Measurements from ENCODE around the gene TCFL5. TPM values are rescaled to one million over a fixed set of nuclear protein-coding genes. Genes with fewer than 3 reads are reported as not detected.

Gene TCFL5
- total RNA-seq, 2 experiments from 2014 or later = 6.2 to 6.5 TPM

DNA sequence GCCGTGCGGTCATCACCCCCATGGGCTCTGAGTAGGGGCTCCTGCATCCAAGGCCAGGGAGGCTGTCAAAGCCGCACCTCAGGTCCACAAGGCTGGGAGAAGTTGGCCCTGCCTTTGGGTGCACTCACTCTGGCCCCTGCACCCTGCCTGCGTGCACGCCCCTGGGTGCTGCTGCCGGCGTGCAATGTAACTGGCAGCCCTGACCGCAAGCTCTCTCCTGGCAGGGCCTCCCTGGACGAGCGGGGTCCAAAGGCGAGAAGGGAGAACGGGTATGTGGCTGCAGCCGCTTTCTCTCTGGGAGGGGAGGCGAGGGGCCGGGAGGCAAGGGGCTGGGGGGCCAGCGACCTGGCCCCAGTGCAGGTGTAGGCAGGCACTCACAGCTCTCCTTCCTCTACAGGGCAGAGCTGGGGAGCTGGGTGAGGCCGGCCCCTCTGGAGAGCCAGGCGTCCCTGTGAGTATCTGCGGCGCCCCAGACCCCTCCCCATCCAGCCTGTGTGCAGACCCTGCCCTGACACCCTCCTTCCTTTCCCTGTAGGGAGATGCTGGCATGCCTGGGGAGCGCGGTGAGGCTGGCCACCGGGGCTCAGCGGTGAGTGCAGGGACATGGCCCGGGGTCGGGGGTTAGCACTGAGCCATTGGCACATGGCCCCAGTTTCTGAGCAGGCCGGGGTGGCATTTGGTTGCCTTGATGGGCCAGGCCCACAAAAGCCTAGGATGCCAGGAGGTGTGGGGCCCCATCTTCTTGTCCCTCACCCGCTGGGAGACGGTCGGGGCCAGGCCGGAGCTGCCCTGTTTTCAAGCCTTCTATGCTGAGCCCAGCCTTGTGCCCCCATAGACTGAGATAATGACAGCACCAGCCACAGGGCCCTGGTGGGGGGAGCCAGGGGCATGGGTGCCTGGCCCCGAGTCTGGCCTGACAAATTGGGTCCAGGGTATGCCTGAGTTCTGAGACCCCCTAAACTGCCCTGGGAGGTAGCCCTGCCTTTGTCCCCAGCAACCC lies 32.1 kb downstream of the TCFL5 start:
- ChIA-PET POLR2A (no interaction called here), CTCF (no interaction called here)

DNA sequence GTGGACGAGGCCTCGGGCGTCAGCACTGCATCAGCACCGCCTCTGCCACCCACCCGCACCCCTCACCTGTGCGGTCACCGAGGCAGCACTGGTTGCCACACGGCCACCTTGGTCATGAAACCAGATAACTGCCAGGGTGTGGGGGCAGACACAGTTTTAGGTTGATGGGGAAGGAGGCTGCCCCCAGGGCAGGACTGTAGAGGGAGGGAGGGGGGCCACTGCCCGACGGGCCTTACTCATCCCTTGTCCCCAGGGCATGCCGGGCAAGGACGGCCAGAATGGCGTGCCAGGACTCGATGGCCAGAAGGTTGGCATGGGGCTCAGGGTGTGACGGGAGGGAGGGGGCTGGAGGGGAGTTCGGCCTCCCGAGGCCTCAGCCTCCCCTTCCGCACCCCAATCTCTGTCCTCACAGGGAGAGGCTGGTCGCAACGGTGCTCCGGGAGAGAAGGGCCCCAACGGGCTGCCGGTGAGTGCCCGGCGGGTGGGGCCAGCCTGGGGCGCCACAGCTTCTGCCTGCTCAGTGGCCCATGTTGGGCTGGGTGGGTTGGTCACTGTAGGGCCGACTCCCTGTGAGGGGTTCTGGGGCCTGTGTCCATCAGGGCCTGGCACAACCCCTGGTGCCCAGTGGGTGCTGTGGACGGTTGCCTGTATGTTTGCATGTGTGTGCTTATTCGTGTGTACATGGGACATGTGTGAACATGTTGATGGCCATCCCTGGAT lies 33.0 kb downstream of the TCFL5 start:
- ChIA-PET POLR2A (no interaction called here), CTCF (no interaction called here)

DNA sequence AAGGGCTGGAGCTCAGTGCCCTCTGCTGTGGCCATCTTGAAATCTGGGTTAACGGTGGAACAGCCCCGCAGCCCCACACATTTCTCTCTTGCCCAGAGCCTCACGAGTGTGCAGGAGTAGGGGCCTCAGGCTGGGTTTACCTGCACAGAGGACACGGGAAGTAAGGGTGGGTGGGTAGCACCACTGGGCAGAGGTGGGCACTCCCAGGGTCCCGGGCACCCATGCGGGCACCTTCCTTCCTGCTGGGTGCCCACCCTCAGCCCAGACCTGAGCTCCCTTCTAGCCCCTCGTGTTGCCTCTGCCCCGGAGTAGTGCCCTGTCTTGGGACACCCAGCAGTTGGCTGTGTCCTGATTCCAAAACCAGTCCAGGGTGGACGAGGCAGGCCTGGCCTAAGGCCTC lies 33.6 kb downstream of the TCFL5 start:
- ChIA-PET CTCF (no interaction called here), POLR2A (no interaction called here)

DNA sequence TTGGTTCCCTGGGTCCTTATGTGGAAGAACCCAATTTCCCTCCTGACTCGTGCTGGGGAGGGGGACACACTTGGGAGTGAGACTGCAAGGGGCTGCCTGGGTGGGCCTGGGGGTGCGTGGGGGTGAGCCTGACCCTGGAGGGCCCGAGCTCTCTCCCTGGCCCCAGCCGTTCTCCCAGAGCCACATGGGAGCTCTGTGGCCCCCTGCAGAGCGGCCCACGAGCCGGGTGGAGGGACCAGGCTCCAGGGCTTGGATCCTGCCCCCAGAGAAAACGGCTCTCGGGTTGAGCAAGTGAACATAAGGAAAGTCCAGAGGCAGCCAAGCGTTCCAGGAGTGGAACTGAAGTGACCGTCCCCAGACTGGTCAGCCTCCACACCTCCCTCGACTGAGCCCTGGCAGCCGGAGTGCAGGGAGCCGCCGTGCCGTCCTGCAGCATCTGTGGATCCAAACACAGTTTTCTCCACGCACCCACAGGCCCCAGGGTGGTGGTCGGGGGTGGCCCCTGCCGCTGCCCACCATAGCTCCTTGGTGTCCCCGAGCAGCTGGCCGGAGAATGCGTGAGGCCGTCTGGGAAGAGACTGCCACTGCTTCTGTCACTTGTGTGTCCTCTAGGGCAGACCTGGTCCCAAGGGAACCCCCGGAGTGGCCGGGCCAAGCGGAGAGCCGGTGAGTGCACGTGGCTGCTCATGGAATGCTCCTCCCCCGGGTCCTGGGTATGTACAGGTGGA lies 34.1 kb downstream of the TCFL5 start:
- ChIA-PET POLR2A (no interaction called here), CTCF (no interaction called here)

DNA sequence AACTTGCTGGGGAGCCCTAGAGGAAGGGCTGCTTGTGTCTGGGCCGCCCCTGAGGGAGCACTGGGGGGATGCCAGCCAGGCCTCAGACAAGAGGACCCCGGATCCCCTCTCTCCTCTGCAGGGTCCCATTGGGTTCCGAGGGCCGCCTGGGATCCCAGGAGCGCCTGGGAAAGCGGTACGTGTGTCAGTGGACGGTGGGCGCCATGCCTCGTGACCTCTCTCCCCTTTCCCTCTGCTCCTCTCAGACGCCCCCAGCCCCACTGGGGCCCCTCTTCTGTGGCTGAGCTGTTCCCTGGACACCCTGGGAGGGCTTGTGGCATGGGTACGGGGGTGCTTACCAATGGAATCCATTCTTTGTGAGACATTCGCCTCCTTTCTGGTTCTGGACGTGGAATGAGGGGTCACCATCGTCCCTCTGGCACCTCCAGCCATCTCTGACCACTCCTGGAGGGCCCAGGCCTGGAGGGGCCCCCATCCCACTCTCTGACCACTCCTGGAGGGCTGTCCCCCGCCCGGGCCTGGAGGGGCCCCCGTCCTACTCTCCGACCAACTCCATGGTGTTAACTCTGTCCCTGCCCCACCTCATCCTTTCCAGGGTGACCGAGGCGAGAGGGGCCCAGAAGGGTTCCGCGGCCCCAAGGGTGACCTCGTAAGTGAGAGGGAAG lies 34.8 kb downstream of the TCFL5 start:
- CTCF ChIA-PET = no interaction called here
- POLR2A ChIA-PET = no interaction called here

DNA sequence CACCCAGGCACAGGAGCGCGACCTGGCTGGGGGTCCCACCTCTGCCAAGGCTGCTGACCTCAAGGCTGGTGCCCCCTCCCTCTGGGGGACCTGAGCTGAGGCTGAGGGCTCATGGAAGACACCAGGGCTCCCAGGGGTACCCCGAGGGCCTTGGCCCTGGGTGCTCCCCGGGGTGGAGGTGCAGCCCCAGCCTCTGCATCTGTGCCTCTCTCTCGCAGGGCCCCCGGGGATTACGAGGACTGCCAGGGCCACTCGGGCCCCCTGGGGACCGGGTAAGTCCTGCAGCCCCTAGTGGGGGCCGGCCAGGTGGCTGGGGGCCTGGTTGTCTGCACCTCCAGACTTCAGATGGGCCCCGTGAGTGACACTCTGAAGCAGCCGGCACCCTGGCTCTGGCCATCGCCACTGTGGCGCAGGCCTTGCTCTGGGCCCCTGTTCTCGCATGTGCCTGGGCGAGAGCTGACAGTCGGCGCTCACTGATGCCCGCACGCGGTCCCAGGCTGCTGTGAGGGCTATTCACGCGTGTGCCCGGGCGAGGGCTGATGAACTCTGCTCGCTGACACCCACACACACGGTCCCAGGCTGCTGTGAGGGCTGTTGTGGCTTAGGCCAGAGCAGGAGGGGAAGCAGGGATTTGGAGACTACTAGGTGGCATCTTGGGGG lies 35.5 kb downstream of the TCFL5 start:
- CTCF ChIA-PET = no interaction called here
- POLR2A ChIA-PET = no interaction called here

DNA sequence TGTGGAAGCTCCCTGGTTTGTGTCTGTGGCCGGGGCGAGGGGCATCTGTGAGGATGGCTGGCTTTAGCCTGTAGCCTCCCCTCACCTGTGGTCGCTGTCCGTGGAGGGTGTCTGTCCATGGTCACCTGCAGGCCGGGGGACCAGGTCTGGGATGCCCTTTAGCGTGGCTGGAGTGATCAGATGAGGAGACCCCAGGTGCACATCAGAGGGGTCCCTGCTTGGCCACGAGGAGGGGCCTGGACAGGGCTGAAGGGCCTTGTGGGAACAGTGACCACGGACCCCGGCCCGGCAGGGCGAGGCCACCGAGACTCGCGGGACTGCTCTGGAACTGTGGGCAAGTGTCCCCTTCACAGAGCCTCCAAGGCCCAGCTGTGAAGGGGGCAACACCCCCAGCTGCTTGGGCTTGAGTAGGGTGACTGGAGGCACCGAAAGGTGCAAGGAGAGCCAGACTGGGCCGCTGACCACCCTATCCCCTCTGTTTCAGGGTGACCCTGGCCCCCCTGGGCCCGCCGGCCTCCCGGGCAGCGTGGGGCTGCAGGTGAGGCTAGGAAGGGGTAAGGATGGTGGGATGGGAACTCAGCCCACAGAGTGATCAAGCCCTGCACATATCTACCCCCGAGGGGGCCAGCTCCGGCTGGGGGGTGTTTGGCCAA lies 36.2 kb downstream of the TCFL5 start:
- POLR2A ChIA-PET = no interaction called here
- CTCF ChIA-PET = no interaction called here

DNA sequence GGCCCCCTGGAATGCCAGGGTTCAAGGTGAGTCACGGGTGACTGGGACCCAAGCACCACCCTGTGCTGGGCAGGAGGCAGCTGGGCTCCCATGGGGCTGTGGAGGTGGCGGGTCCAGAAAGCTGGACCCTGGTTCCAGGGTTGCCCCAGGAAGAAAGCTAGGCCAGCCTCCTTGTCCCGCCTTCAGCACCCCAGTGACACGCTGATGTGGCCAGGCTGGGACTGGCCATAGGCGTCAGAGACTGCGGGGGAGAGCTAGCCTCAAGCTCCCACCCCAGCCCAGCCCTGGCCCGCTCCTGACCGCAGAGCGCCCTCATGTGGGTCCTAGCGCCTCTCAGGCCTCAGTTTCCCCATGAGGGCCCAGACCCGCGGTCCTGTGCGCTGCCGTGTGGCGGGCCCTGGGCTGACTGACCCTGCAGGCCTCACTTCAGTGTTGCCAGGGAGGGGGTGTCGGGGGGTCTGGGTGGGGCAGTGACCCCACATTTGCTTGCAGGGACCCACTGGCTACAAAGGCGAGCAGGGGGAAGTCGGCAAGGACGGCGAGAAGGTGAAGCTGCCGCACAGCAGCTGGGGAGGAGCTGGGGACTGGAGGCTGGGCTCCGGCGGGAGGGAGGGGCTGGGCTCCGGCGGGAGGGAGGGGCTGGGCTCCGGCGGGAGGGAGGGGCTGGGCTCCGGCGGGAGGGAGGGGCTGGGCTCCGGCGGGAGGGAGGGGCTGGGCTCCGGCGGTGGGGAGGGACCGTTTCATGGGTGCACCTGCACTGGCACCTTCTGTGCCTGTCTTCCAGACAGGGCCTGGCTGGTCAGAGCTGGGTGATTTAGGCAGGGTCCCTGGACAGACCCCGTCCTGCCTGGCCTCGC lies 36.9 kb downstream of the TCFL5 start:
- POLR2A ChIA-PET = interaction anchor here (0.5 kb wide), 2 partner anchors 19 to 22 kb away, joined by 3 read pairs; no protein-coding TSS in a partner anchor
- CTCF ChIA-PET = interaction anchor here (1.0 kb wide), 1 partner anchor 16 kb away, joined by 4 read pairs; no protein-coding TSS in a partner anchor

DNA sequence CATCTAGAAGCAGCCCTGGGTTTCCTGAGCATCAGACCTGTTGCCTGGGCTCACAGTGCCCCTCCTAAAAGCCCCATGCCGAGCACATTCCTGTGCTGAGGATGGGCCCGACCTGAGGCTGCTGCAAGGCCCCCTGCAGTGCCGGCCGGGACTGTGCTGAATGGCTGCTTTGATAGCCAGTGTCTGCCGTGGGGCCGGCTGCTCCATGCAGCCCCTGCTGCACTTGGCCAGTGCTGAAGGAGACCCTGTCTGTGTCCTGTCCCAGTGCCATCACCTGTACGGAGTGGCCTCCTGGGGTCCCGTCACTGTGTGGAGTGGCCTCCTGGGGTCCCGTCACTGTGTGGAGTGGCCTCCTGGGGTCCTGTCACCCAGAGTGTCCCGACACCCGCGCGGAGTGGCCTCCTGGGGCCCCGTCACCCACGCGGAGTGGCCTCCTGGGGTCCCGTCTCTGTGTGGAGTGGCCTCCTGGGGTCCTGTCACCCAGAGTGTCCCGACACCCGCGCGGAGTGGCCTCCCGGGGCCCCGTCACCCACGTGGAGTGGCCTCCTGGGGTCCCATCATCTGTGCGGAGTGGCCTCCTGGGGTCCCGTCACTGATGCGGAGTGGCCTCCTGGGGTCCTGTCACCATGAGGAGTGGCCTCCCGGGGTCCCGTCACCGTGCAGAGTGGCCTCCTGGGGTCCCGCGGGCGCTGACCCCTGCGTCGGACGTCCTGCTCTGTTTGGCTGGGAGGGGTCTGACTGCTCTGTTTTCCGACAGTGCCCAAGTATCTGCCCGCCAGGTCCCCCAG lies 37.7 kb downstream of the TCFL5 start:
- POLR2A ChIA-PET = interaction anchor here (0.5 kb wide), 1 partner anchor 23 kb away, joined by 3 read pairs; no protein-coding TSS in a partner anchor
- CTCF ChIA-PET = interaction anchor here (0.6 to 2.0 kb wide), 3 partner anchors 15 to 45 kb away, joined by 3 to 12 read pairs (median 4); no protein-coding TSS in a partner anchor

DNA sequence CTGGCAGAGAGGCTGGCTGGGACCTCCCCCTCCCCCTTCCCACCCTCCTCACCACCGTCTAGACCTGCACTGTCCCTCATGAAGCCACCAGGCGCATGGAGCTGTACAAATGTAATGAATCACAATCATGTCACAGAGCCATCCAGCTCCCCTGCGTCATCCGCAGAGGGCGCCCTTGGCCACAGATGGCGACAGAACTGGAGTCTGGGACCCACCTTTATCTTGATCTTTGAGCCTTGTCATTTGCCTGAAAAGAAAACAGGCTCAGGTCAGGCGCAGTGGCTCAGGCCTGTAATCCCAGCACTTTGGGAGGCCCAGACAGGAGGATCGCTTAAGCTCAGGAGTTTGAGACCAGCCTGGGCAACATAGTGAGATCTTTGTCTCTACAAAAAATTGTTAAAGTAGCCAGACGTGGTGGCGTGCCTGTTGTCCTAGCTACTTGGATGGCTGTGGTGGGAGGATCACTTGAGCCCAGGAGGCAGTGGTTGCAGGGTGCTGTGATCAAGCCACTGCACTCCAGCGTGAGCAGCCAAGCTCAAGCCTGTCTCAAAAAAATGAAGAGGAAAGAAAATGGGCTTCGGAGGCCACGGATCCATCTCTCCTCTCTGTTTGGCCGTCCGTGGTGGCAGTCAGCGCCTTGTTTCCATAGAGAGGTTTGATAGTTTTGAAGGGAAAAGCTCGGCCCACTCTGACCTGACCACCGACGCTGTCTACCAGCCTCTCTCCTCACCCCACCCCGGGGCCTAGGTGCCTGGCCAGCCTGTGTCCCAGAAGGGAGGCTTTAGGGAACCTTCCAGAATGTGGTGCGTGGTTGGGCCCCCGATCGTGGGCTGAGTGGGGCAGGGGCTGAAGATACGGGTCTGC lies 38.6 kb downstream of the TCFL5 start:
- CTCF ChIA-PET = interaction anchor here (0.6 to 2.0 kb wide), 2 partner anchors 14 to 46 kb away, joined by 3 to 12 read pairs; no protein-coding TSS in a partner anchor

DNA sequence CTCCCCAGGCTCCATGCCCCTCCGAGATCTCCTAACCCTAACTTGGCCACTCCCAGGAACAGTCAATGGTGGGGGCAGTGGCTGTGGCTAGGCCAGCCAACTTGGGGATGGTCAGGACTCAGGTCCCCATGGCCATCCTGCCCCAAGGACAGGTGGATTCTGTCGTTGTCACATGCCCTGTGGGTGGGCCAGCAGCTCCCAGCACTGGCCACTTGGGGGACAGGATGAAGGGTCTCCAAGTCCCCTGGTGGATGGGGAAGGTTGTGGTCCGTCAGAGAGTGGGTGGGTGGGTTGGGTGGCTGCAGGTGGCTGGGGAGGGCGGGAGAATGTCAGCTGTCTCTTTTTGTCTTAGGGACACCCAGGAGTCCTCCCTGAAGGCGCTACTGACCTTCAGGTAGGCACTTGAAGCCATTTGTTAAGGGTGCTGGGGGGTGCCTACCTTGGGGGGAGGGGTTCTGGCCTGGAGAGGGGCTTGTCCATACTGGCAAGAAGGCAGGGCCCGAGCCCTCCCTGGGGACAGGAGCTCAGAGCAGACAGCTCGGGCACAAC lies 39.3 kb downstream of the TCFL5 start:
- ChIA-PET POLR2A (interaction anchor here (0.6 kb wide), 1 partner anchor 60 kb away, joined by 3 read pairs; no protein-coding TSS in a partner anchor), CTCF (interaction anchor here (2.0 kb wide), 1 partner anchor 14 kb away, joined by 12 read pairs; no protein-coding TSS in a partner anchor)

More for the DNA sequence above, 38.6 kb downstream of the TCFL5 start:
- POLR2A ChIA-PET = interaction anchor here (0.5 to 0.6 kb wide), 2 partner anchors 59 to 78 kb away, joined by 3 read pairs; no protein-coding TSS in a partner anchor

DNA sequence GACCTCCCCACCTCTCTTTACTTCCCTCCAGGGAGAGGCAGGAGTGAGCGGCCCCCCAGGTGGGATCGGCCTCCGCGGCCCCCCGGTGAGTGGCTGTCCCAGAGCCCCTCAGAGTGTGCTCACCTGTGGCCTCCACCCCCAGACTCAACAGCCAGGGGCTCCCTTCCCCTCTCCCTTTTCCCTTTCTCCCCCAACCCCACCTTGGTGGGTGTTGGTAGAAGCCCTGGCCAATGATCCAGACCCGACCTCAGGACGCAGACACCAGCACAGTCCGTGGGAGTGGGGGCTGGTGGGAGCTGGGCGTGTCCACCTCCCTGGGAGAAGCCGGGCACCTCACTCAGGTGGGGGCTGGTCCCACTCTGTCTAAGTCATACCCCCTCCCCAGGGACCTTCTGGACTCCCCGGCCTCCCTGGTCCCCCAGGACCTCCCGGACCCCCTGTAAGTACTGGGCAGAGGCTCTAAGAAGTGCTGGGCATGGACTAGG lies 39.9 kb downstream of the TCFL5 start:
- POLR2A ChIA-PET = no interaction called here
- CTCF ChIA-PET = interaction anchor here (2.0 kb wide), 1 partner anchor 13 kb away, joined by 12 read pairs; no protein-coding TSS in a partner anchor

DNA sequence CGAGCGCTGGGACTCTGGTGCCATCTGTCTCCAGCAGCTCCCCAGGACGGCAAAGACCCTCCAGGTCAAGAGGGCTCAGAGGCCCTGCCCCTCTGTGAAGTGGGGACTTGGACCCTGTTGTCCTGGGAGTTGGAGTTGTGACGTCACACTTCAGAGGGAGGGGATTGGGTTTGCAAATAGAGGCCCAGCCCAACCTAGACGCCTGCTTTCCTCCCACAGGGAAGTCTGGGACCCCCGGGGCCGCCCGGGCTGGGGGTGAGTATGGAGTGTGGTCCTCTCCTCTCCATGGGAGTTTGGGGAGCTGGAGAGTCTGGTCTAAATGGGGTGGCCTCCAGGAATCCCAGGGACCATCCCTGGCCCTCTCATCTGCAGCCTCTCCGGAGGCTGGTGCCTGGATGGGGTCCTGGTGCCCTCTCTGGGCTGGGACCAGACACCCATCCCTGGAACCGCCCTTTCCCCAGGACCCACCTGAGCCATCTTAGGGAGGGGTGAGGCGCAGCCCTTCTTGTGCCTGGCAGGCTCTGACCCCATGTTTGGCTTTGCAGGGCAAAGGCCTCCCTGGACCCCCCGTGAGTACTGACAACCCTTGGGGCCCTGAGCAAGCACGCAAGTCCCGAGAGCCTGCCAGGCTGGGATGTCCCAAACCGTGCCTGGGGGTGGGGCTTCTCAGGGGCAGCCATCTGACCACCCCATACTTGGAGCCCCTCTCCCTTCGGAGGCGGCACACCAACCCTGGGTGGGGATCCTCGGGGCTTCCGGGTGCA lies 40.5 kb downstream of the TCFL5 start:
- CTCF ChIA-PET = interaction anchor here (2.0 kb wide), 1 partner anchor 13 kb away, joined by 5 read pairs; no protein-coding TSS in a partner anchor
- POLR2A ChIA-PET = no interaction called here
